A673 (cell line): ENCODE measurements around the gene SCN9A. TPM values are rescaled to one million over a fixed set of nuclear protein-coding genes. Genes with fewer than 3 reads are reported as not detected.

Experiments
- BruUV-seq: library from RNA; stranded (reverse); fragments of 400-500 nt; replicated peaks from 2 replicates; lab custom pipeline; 2021; lab: Mats Ljungman, UMichigan
- CTCF ChIA-PET: fragments of 300-600 bp; sonication (Branson Sonifier 250); formaldehyde crosslinking; loops from one replicate; lab custom pipeline; 2022; ENCODE audit warnings: antibody characterized with exemption; lab: Charles Lee
- POLR2A ChIA-PET: fragments of 300-600 bp; sonication (Branson Sonifier 250); formaldehyde crosslinking; loops from one replicate; lab custom pipeline; 2022; ENCODE audit warnings: antibody characterized with exemption; ENCODE audit not compliant: low non-redundant PET; lab: Charles Lee
- DNase-seq: peaks from one replicate; pipeline ENCODE4 v3.0.0-alpha.2; 2015; ENCODE audit warnings: low spot score
- H3K27ac ChIP-seq: fragments of 200-600 bp; sonication (generic); 2 replicates; pipeline ENCODE4 v1.5.1; 2016; ENCODE audit warnings: mixed run types, low read depth, mild to moderate bottlenecking, mixed read lengths, antibody characterized with exemption, low read length; ENCODE audit not compliant: poor library complexity, severe bottlenecking
- H3K27me3 ChIP-seq: fragments of 200-600 bp; sonication (generic); replicated peaks from 2 replicates; pipeline ENCODE4 v1.6.1; 2017; ENCODE audit warnings: mixed run types, low read depth, mild to moderate bottlenecking, mixed read lengths, antibody characterized with exemption, low read length; ENCODE audit not compliant: insufficient read depth, poor library complexity
- H3K36me3 ChIP-seq: fragments of 200-600 bp; sonication (generic); 2 replicates; pipeline ENCODE4 v1.6.1; 2016; ENCODE audit warnings: mixed run types, mild to moderate bottlenecking, mixed read lengths, antibody characterized with exemption, low read length; ENCODE audit not compliant: insufficient read depth, poor library complexity, severe bottlenecking
- H3K4me1 ChIP-seq: fragments of 200-600 bp; sonication (generic); 2 replicates; pipeline ENCODE4 v1.6.1; 2017; ENCODE audit warnings: mixed run types, mild to moderate bottlenecking, mixed read lengths, antibody characterized with exemption, low read length; ENCODE audit not compliant: insufficient read depth, poor library complexity, severe bottlenecking
- H3K4me3 ChIP-seq: fragments of 200-600 bp; sonication (generic); 2 replicates; pipeline ENCODE4 v1.5.1; 2016; ENCODE audit warnings: low read depth, mixed run types, mild to moderate bottlenecking, mixed read lengths, low read length; ENCODE audit not compliant: poor library complexity, severe bottlenecking
- H3K9me3 ChIP-seq: fragments of 200-600 bp; sonication (generic); 2 replicates; pipeline ENCODE4 v1.6.1; 2016; ENCODE audit warnings: mixed run types, low read depth, mild to moderate bottlenecking, mixed read lengths, antibody characterized with exemption, low read length; ENCODE audit not compliant: poor library complexity, severe bottlenecking
- CTCF ChIP-seq: fragments of 300-800, 200-600 bp; sonication (generic); conservative IDR thresholded peaks from 2 replicates; pipeline ENCODE4 v1.5.1; 2017; ENCODE audit warnings: low read depth, mild to moderate bottlenecking, antibody characterized with exemption, low read length, moderate library complexity, mixed read lengths
- EZH2 ChIP-seq: fragments of 200-600 bp; sonication (generic); IDR thresholded peaks from 2 replicates; pipeline ENCODE4 v1.6.1; 2017; ENCODE audit warnings: borderline replicate concordance, low read depth, mild to moderate bottlenecking, mixed read lengths, antibody characterized with exemption, low read length; ENCODE audit not compliant: poor library complexity, severe bottlenecking
- intact Hi-C: fragments of 100-400 bp; cut with micrococcal nuclease; formaldehyde crosslinking; loops from one replicate; pipeline ENCODE4 v1.10.0; 2022; ENCODE audit not compliant: unreplicated experiment
- total RNA-seq: library from RNA; stranded (reverse); gene quantifications from 2 replicates; pipeline ENCODE4 v1.2.3, GENCODE V29; 2021

SCN9A gene
- total RNA-seq, 1 experiment from 2014 or later = 3.5 TPM

- intact Hi-C loops = no loop called here
- Histone ChIP-seq H3K27me3 (no peaks in the 10 kb centered on the region), H3K27ac (no peak overlapping the region), H3K4me3 (no peak overlapping the region), H3K4me1 (no peaks in the 10 kb centered on the region), H3K36me3 (no peaks in the 10 kb centered on the region), H3K9me3 (no peaks in the 10 kb centered on the region)
- no TSS peak for BruUV-seq
- TF ChIP-seq EZH2 = no peak
- ChIA-PET CTCF (no interaction called here), POLR2A (no interaction called here)
- no peak for DNase-seq
Observed at GRCh38 chr2:166246901-166247300, 128.8 kb downstream of the SCN9A start.

- Histone ChIP-seq H3K27me3 (no peaks in the 10 kb centered on the region), H3K27ac (no peak overlapping the region), H3K36me3 (no peaks in the 10 kb centered on the region), H3K4me3 (no peak overlapping the region), H3K4me1 (no peaks in the 10 kb centered on the region), H3K9me3 (no peaks in the 10 kb centered on the region)
- no TSS peak for BruUV-seq
- ChIA-PET POLR2A (no interaction called here), CTCF (no interaction called here)
- TF ChIP-seq EZH2 = no peak
- no peak for TF ChIP-seq CTCF
- intact Hi-C loops = no loop called here
- no peak for DNase-seq
Observed at GRCh38 chr2:166242309-166242708, 133.4 kb downstream of the SCN9A start.

- intact Hi-C loops = no loop called here
- Histone ChIP-seq H3K4me1 (no peaks in the 10 kb centered on the region), H3K27me3 (no peaks in the 10 kb centered on the region), H3K9me3 (no peaks in the 10 kb centered on the region), H3K4me3 (no peak overlapping the region), H3K36me3 (no peaks in the 10 kb centered on the region), H3K27ac (no peak overlapping the region)
- TF ChIP-seq CTCF (no peak), EZH2 (no peak)
- no TSS peak for BruUV-seq
- DNase-seq = no peak
- ChIA-PET POLR2A (no interaction called here), CTCF (no interaction called here)
Observed at GRCh38 chr2:166240387-166241313, 135.1 kb downstream of the SCN9A start.
